Measurements from ENCODE around the gene TMED9.

DNA sequence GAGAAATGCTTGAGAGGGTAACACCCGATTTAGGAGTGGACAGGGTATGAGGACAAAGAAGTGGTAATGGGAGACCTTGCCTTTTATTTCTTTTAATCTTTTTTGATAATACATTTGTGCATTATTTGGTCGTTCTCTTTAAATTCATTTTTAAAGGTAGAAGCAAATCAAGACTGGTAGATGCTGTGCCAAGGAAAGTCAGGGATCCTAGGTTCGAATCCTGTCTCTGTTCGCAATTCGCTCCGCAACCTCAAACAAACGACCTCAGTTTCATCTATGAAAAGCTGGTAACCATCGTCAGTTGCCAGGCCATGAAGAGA, 353 bp upstream of the TMED9 start:
- TF ChIP-seq, protein P1, sequence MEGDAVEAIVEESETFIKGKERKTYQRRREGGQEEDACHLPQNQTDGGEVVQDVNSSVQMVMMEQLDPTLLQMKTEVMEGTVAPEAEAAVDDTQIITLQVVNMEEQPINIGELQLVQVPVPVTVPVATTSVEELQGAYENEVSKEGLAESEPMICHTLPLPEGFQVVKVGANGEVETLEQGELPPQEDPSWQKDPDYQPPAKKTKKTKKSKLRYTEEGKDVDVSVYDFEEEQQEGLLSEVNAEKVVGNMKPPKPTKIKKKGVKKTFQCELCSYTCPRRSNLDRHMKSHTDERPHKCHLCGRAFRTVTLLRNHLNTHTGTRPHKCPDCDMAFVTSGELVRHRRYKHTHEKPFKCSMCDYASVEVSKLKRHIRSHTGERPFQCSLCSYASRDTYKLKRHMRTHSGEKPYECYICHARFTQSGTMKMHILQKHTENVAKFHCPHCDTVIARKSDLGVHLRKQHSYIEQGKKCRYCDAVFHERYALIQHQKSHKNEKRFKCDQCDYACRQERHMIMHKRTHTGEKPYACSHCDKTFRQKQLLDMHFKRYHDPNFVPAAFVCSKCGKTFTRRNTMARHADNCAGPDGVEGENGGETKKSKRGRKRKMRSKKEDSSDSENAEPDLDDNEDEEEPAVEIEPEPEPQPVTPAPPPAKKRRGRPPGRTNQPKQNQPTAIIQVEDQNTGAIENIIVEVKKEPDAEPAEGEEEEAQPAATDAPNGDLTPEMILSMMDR (IDR thresholded peaks at IDR 0.05; ENCODE audit: insufficient read depth, low read depth, low read length), result no peak
- TF ChIP-seq EZH2 (IDR thresholded peaks at IDR 0.05; ENCODE audit: insufficient read depth, low read length), result no peak

All from astrocyte (in vitro differentiated cells and primary cell).